HepG2 (cell line): ENCODE results near the gene MAPK9. TPM values are rescaled to one million over a fixed set of nuclear protein-coding genes. Genes with fewer than 3 reads are reported as not detected.

ENCODE experiments used
- ASH2L ChIP-seq: fragments of 300-600, 200-600 bp; sonication (generic); IDR thresholded peaks from 2 replicates; pipeline ENCODE4 v1.7.0; 2017; ENCODE audit warnings: low read depth, mild to moderate bottlenecking, moderate library complexity, mixed read lengths, low read length; ENCODE audit not compliant: insufficient read length
- DPF2 ChIP-seq: sonication (generic); formaldehyde crosslinking; IDR thresholded peaks from 2 replicates; pipeline ENCODE4 v1.4.0; 2020; ENCODE audit warnings: mild to moderate bottlenecking, low read depth, missing genetic modification reagents, borderline replicate concordance
- ELF4 ChIP-seq: sonication (generic); formaldehyde crosslinking; IDR thresholded peaks from 2 replicates; pipeline ENCODE4 v1.5.0; 2020; ENCODE audit warnings: missing genetic modification reagents, mild to moderate bottlenecking, moderate library complexity, borderline replicate concordance
- MED13 ChIP-seq: sonication (generic); formaldehyde crosslinking; IDR thresholded peaks from 2 replicates; pipeline ENCODE4 v1.5.0; 2020; ENCODE audit warnings: missing genetic modification reagents
- RAD21 ChIP-seq: fragments of 450-650 bp; formaldehyde crosslinking; IDR thresholded peaks from 2 replicates; pipeline ENCODE4 v1.5.0; 2020; ENCODE audit warnings: mild to moderate bottlenecking
- SYNCRIP ChIP-seq: fragments of 200-400 bp; formaldehyde crosslinking; IDR thresholded peaks from 2 replicates; pipeline ENCODE4 v1.6.1; 2018; ENCODE audit warnings: mild to moderate bottlenecking, low read depth, low read length; ENCODE audit not compliant: insufficient read depth
- YEATS2 ChIP-seq: sonication (generic); formaldehyde crosslinking; IDR thresholded peaks from 2 replicates; pipeline ENCODE4 v1.4.0; 2020; ENCODE audit warnings: missing genetic modification reagents, borderline replicate concordance
- ZBTB38 ChIP-seq: sonication (generic); formaldehyde crosslinking; IDR thresholded peaks from 2 replicates; pipeline ENCODE4 v1.5.1; 2020; ENCODE audit warnings: mild to moderate bottlenecking, missing genetic modification reagents
- ZBTB39 ChIP-seq: sonication (generic); formaldehyde crosslinking; IDR thresholded peaks from 2 replicates; pipeline ENCODE4 v1.5.0; 2020; ENCODE audit warnings: missing genetic modification reagents
- ZNF225 ChIP-seq: sonication (generic); formaldehyde crosslinking; IDR thresholded peaks from 2 replicates; pipeline ENCODE4 v1.4.0; 2020; ENCODE audit warnings: mild to moderate bottlenecking, missing genetic modification reagents
- ZNF274 ChIP-seq: sonication (generic); formaldehyde crosslinking; IDR thresholded peaks from 2 replicates; pipeline ENCODE4 v1.5.1; 2020; ENCODE audit warnings: mild to moderate bottlenecking, missing genetic modification reagents
- ZNF563 ChIP-seq: sonication (generic); formaldehyde crosslinking; IDR thresholded peaks from 2 replicates; pipeline ENCODE4 v1.8.0; 2022; ENCODE audit warnings: mild to moderate bottlenecking, moderate library complexity, missing genetic modification reagents
- ZNF567 ChIP-seq: sonication (generic); formaldehyde crosslinking; IDR thresholded peaks from 2 replicates; pipeline ENCODE4 v1.8.1; 2023; ENCODE audit warnings: mild to moderate bottlenecking, missing genetic modification reagents, borderline replicate concordance
- ZNF629 ChIP-seq: sonication (generic); formaldehyde crosslinking; conservative IDR thresholded peaks from 2 replicates; pipeline ENCODE4 v1.5.0; 2020; ENCODE audit warnings: missing genetic modification reagents
- polyA plus RNA-seq, 8 experiments: library from polyadenylated mRNA; depleted of rRNA in 3 of 8; stranded (reverse) in 7 of 8; unstranded in 1 of 8; fragments of >200 nt; fragmentation: Illumina TruSeq in 4 of 8; extraction: Trizol in 4 of 8; gene quantifications; 2 replicates each; pipeline versions ENCODE4 v1.2.1 to v1.2.3, GENCODE V29; 2011 to 2016; ENCODE audit warnings: low read depth in 4 of 8, missing spikeins in 1 of 8, mixed read lengths in 1 of 8; ENCODE audit not compliant: insufficient read depth in 1 of 8
- total RNA-seq, 5 experiments: library from RNA; depleted of rRNA; stranded (reverse); fragments of >200 nt; fragmentation: Illumina TruSeq; extraction: Trizol; gene quantifications; 2 replicates each; pipeline ENCODE4 v1.2.3, GENCODE V29; 2016; ENCODE audit warnings: low read depth in 1 of 5
- TF ChIP-seq, protein P1 (sequence below): sonication (generic); formaldehyde crosslinking; IDR thresholded peaks from 2 replicates; pipeline ENCODE4 v1.5.0; 2020; ENCODE audit warnings: mild to moderate bottlenecking, missing genetic modification reagents
- TF ChIP-seq, protein P2 (sequence below): sonication (generic); formaldehyde crosslinking; IDR thresholded peaks from 2 replicates; pipeline ENCODE4 v1.5.1; 2020; ENCODE audit warnings: mild to moderate bottlenecking, missing genetic modification reagents, borderline replicate concordance
- TF ChIP-seq, protein P3 (sequence below): IDR thresholded peaks from 2 replicates; pipeline ENCODE4 v1.6.1; 2016; ENCODE audit warnings: control low read depth

Gene MAPK9
- total and polyA plus RNA-seq, 2 of the 13 experiments (the other 11 are each of a cell fraction or from before 2014, with no cell fraction given): 30.1 to 56.1 TPM

DNA sequence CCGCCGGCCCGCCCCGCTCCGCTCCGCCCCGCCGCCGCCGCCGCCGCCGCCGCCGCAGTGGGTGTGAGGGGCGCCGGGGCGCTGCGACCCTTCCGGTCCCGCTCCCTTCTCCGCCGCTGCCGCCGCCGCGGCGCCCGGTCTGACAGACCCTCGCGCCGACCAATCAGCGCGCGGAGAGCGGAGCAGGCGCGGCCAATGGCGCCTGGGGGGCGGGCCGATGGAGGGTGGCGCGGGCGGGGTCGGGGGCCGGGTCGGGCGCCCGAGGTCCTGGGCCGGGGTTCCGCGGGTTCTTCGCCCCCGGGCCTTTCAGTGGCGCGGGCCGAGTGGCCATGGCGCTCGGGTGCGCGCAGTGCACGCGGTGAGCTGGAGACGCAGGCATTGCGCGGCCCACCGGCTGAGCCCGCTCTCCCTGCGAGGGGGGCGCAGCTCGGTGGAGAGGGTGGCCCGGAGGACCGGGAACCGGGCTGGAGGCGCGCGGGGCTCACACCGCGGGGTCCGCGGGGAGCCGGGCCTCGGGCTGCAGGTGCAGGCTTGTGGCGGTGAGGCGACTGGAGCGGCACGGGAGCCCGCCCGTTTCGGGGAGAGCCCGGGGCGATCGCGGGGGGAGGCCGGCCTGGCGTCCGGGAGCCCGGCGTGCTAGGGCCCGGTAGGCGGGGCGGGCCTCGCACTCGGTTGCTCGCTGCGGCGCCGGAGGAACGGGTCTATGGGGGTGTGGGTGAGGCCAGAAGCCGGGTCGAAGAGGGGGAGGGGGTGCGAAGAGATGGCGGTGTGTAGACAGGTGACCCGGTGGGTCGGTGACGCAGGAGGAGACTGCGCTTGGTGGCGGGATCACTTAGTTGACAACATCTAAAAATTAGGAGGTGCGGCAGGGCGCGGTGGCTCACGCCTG, at the start of gene MAPK9 (continued):
- TF ChIP-seq ASH2L: peak; percentile 47
- 0 out of 2 replicates have a peak, but pooled peaks have one; percentile 42 for TF ChIP-seq ZNF567 (CRISPR knock-in tag)
- TF ChIP-seq MED13 (CRISPR knock-in tag): no peak
- TF ChIP-seq, protein P1, sequence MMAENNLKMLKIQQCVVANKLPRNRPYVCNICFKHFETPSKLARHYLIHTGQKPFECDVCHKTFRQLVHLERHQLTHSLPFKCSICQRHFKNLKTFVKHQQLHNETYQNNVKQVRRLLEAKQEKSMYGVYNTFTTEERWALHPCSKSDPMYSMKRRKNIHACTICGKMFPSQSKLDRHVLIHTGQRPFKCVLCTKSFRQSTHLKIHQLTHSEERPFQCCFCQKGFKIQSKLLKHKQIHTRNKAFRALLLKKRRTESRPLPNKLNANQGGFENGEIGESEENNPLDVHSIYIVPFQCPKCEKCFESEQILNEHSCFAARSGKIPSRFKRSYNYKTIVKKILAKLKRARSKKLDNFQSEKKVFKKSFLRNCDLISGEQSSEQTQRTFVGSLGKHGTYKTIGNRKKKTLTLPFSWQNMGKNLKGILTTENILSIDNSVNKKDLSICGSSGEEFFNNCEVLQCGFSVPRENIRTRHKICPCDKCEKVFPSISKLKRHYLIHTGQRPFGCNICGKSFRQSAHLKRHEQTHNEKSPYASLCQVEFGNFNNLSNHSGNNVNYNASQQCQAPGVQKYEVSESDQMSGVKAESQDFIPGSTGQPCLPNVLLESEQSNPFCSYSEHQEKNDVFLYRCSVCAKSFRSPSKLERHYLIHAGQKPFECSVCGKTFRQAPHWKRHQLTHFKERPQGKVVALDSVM (CRISPR knock-in tag): 0 out of 2 replicates have a peak, but pooled peaks have one; percentile 8
- TF ChIP-seq, protein P2, sequence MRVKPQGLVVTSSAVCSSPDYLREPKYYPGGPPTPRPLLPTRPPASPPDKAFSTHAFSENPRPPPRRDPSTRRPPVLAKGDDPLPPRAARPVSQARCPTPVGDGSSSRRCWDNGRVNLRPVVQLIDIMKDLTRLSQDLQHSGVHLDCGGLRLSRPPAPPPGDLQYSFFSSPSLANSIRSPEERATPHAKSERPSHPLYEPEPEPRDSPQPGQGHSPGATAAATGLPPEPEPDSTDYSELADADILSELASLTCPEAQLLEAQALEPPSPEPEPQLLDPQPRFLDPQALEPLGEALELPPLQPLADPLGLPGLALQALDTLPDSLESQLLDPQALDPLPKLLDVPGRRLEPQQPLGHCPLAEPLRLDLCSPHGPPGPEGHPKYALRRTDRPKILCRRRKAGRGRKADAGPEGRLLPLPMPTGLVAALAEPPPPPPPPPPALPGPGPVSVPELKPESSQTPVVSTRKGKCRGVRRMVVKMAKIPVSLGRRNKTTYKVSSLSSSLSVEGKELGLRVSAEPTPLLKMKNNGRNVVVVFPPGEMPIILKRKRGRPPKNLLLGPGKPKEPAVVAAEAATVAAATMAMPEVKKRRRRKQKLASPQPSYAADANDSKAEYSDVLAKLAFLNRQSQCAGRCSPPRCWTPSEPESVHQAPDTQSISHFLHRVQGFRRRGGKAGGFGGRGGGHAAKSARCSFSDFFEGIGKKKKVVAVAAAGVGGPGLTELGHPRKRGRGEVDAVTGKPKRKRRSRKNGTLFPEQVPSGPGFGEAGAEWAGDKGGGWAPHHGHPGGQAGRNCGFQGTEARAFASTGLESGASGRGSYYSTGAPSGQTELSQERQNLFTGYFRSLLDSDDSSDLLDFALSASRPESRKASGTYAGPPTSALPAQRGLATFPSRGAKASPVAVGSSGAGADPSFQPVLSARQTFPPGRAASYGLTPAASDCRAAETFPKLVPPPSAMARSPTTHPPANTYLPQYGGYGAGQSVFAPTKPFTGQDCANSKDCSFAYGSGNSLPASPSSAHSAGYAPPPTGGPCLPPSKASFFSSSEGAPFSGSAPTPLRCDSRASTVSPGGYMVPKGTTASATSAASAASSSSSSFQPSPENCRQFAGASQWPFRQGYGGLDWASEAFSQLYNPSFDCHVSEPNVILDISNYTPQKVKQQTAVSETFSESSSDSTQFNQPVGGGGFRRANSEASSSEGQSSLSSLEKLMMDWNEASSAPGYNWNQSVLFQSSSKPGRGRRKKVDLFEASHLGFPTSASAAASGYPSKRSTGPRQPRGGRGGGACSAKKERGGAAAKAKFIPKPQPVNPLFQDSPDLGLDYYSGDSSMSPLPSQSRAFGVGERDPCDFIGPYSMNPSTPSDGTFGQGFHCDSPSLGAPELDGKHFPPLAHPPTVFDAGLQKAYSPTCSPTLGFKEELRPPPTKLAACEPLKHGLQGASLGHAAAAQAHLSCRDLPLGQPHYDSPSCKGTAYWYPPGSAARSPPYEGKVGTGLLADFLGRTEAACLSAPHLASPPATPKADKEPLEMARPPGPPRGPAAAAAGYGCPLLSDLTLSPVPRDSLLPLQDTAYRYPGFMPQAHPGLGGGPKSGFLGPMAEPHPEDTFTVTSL: no peak
- no peak for TF ChIP-seq YEATS2 (CRISPR knock-in tag)
- TF ChIP-seq ZNF274 (CRISPR knock-in tag): 0 out of 2 replicates have a peak, but pooled peaks have one; percentile 44
- peak; percentile 32; the same call in 1 of the 2 replicates for TF ChIP-seq ZBTB38 (CRISPR knock-in tag)
- TF ChIP-seq SYNCRIP: no peak
- TF ChIP-seq, protein P3, sequence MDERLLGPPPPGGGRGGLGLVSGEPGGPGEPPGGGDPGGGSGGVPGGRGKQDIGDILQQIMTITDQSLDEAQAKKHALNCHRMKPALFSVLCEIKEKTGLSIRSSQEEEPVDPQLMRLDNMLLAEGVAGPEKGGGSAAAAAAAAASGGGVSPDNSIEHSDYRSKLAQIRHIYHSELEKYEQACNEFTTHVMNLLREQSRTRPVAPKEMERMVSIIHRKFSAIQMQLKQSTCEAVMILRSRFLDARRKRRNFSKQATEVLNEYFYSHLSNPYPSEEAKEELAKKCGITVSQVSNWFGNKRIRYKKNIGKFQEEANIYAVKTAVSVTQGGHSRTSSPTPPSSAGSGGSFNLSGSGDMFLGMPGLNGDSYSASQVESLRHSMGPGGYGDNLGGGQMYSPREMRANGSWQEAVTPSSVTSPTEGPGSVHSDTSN: peak; percentile 83
- TF ChIP-seq ZNF629 (CRISPR knock-in tag): peak; percentile 73
- peak; percentile 77; the same call in 1 of the 2 replicates for TF ChIP-seq ZNF563 (CRISPR knock-in tag)
- peak; percentile 38; the same call in 1 of the 2 replicates for TF ChIP-seq ZNF225 (CRISPR knock-in tag)
- TF ChIP-seq DPF2: no peak
- TF ChIP-seq ZBTB39 (CRISPR knock-in tag): no peak
- no peak for TF ChIP-seq ELF4 (CRISPR knock-in tag)
- TF ChIP-seq RAD21 (CRISPR knock-in tag): peak; percentile 59; the same call in 1 of the 2 replicates
